ENCODE data around the gene CDH23. TPM values are rescaled to one million over a fixed set of nuclear protein-coding genes. Genes with fewer than 3 reads are reported as not detected.
"Not testable (repeated sequence)": the region's sequence is repeated elsewhere in the genome, so short reads cannot be mapped to it uniquely, and the experiment has no call there.

CDH23 gene
- total and polyA plus RNA-seq, 9 of the 15 experiments (the other 6 are each of a cell fraction or from before 2014, with no cell fraction given): 0.18 to 1.2 (median 0.47) TPM

GRCh38 chr10:71851465-71852095 lies 454.9 kb downstream of the CDH23 start (continued):
- TF ChIP-seq ZBTB40 (IDR thresholded peaks at IDR 0.05) (0 out of 2 replicates have a peak, but pooled peaks have one; percentile 27), MIER1 (IDR thresholded peaks at IDR 0.05; ENCODE audit: low read depth) (0 out of 2 replicates have a peak, but pooled peaks have one; percentile 68), ASH1L (IDR thresholded peaks at IDR 0.05; ENCODE audit: borderline replicate concordance, low read depth, partially characterized antibody) (peak; percentile 57), ZNF740 (tag; IDR thresholded peaks at IDR 0.05) (0 out of 4 replicates have a peak, but pooled peaks of 1 of the 2 experiments have one; percentile 43), AFF1 (IDR thresholded peaks at IDR 0.05; ENCODE audit: low read depth in 1 of 2, partially characterized antibody in 2 of 2) (peak in 1 of 2 experiments; percentile 68), SMARCA4 (IDR thresholded peaks at IDR 0.05) (peak; percentile 21; the same call in 1 of the 2 replicates), GTF2A2 (tag; IDR thresholded peaks at IDR 0.05) (peak; percentile 60; the same call in 1 of the 2 replicates), SMAD4 (CRISPR knock-in tag; conservative IDR thresholded peaks at IDR 0.05) (peak; percentile 62), LARP7 (IDR thresholded peaks at IDR 0.05) (peak; percentile 71; the same call in 1 of the 2 replicates), BRD9 (IDR thresholded peaks at IDR 0.05; ENCODE audit: low read depth, partially characterized antibody) (peak; percentile 49), TRIM24 (IDR thresholded peaks at IDR 0.05) (0 out of 4 replicates have a peak, but pooled peaks of 1 of the 2 experiments have one; percentile 22)
- not testable (repeated sequence) for TF ChIP-seq ZBTB40, ZNF740 (CRISPR knock-in tag; IDR thresholded peaks at IDR 0.05)
